Coronary artery (tissue), 2 donors: ENCODE measurements around the gene CHRDL1.

Experiments
- DNase-seq: peaks from one replicate; pipeline ENCODE4 v3.0.0-alpha.2; 2017; ENCODE audit warnings: low spot score
- H3K27ac ChIP-seq, 2 donors: fragments of 200-600 bp; sonication (generic); one replicate each; pipeline ENCODE4 v1.5.1; 2016 to 2019
- H3K4me3 ChIP-seq: fragments of 200-600 bp; sonication (generic); 2 replicates; pipeline ENCODE4 v1.5.1; 2016; ENCODE audit warnings: mild to moderate bottlenecking, moderate library complexity
- CTCF ChIP-seq: fragments of 200-600 bp; sonication (generic); IDR thresholded peaks from one replicate; pipeline ENCODE4 v1.5.1; 2019; ENCODE audit warnings: antibody characterized with exemption

The CHRDL1 gene

GRCh38 chrX:110745288-110745687, 50.3 kb downstream of the CHRDL1 start:
- Histone ChIP-seq H3K4me3 (no peak overlapping the region), H3K27ac (no peak overlapping the region)
- DNase-seq: no peak
- TF ChIP-seq CTCF: no peak

DNA sequence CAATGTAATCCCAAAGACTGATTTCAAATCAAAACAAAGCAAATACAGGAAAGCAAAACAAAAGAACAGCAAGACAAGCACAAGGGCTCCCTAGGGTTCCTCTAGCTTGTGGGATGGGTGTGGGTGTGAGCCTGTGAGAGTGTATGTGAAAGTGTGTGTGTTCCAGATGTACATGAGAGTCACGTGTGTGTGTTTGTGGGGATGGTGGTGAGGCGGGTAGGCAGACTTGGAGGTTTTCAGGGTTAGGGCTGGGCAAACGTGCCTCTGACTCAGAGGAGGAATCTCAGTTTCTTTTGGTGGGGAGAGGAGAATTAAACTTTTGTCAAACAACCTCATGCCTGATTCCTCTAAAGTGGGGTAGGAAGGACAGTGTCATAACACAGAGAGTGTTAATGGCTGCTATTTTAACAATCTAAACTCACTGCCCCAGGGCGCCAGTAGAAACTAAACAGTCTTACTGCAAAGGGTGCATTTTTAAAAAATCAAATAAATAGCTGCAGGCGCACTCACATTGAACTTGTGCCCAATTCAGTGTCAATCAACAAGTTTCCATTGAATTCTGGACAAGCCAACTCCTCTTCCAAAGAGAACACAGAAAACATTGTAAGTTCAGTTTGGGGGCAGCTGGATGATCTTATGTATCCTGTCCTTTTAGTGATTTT, 51.8 kb downstream of the CHRDL1 start:
- no peak for TF ChIP-seq CTCF
- Histone ChIP-seq H3K4me3 (no peak overlapping the region), H3K27ac (peak overlapping the region in 1 of 2 donors; percentile 37)
- DNase-seq: no peak

- DNase-seq: no peak
- H3K4me3 ChIP-seq: no peak overlapping the region
- peak overlapping the region in 1 of 2 donors; percentile 45 for H3K27ac ChIP-seq
- no peak for TF ChIP-seq CTCF
These were observed 54.3 kb downstream of the CHRDL1 start for GRCh38 chrX:110741213-110741796.

- no peak for DNase-seq
- H3K4me3 ChIP-seq: no peak overlapping the region
- TF ChIP-seq CTCF: no peak
- H3K27ac ChIP-seq: no peak overlapping the region
These were observed 60.6 kb downstream of the CHRDL1 start for GRCh38 chrX:110734894-110735541.

- Histone ChIP-seq H3K27ac (no peak overlapping the region), H3K4me3 (no peak overlapping the region)
- no peak for TF ChIP-seq CTCF
- DNase-seq: no peak
These were observed 61.3 kb downstream of the CHRDL1 start for GRCh38 chrX:110734271-110734670.

- Histone ChIP-seq H3K4me3 (no peak overlapping the region), H3K27ac (no peak overlapping the region)
- TF ChIP-seq CTCF: no peak
- no peak for DNase-seq
These were observed 62.5 kb downstream of the CHRDL1 start for GRCh38 chrX:110733166-110733565.

- no peak overlapping the region for H3K27ac ChIP-seq
- no peak for TF ChIP-seq CTCF
- no peak overlapping the region for H3K4me3 ChIP-seq
- DNase-seq: no peak
These were observed 63.4 kb downstream of the CHRDL1 start for GRCh38 chrX:110732266-110732665.
